ENCODE results near the gene USP47. TPM values are rescaled to one million over a fixed set of nuclear protein-coding genes. Genes with fewer than 3 reads are reported as not detected.
A peak's percentile ranks its signal among the peaks of the same experiment; 100 is the strongest.

Gene USP47
- total RNA-seq, 4 donors from 2014 or later: 61.0 to 83.3 (median 72.8) TPM

DNA sequence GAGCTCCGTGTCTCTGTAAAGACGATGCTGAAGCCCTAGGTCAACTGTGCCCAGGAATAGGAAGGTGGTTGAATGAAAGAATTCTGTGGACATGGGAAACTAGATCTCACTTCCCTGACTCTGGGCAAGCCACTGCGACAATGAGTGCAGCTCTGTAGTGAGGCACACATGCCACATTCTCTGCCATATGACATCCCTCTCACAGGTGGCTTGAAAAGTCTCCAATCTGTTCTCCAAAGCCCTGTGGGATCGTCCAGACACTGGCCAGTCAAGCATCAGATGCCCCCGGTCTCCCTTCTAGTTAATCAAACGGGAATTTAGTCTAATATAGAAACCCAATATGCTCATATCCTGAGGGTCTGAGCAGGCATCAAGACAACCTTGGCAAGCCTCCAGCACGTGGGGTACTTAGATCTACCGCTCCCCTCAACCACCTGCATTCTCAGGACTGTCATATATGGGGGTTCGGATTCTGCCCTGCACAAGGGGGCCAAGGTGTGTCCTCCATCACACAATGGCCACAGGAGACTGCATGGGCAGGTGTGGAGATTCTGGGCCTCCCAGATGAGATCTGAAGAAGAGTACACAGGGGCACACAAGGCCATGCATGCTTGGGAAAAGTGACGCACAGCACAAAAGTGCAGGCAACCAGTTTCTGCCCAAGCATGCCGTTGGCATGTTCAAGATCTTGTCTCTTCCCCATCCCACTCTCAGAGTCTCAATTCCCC is 154.7 kb downstream of the USP47 start:
- no peak for DNase-seq (ENCODE audit: low spot score)
- TF ChIP-seq, protein P1, sequence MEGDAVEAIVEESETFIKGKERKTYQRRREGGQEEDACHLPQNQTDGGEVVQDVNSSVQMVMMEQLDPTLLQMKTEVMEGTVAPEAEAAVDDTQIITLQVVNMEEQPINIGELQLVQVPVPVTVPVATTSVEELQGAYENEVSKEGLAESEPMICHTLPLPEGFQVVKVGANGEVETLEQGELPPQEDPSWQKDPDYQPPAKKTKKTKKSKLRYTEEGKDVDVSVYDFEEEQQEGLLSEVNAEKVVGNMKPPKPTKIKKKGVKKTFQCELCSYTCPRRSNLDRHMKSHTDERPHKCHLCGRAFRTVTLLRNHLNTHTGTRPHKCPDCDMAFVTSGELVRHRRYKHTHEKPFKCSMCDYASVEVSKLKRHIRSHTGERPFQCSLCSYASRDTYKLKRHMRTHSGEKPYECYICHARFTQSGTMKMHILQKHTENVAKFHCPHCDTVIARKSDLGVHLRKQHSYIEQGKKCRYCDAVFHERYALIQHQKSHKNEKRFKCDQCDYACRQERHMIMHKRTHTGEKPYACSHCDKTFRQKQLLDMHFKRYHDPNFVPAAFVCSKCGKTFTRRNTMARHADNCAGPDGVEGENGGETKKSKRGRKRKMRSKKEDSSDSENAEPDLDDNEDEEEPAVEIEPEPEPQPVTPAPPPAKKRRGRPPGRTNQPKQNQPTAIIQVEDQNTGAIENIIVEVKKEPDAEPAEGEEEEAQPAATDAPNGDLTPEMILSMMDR (IDR thresholded peaks at IDR 0.05): no peak
- no peak for ATAC-seq (ENCODE audit: low FRiP score)

DNA sequence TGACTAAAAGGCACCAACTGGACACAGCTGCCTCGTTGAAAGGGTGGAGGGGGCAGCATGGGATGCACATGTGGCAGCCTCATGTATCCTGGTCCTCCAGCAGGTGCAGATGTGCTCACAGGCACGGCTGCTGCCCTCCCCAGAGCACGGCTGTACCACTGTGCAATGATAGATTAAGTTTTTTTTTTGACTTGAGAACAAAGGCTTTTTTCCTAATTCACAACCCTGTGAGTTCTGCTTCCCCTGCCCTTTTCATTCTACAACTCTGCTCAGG is 155.2 kb downstream of the USP47 start:
- ATAC-seq (ENCODE audit: low FRiP score) (no peak), DNase-seq (ENCODE audit: low spot score) (no peak)
- TF ChIP-seq, protein P1 (IDR thresholded peaks at IDR 0.05): no peak

DNA sequence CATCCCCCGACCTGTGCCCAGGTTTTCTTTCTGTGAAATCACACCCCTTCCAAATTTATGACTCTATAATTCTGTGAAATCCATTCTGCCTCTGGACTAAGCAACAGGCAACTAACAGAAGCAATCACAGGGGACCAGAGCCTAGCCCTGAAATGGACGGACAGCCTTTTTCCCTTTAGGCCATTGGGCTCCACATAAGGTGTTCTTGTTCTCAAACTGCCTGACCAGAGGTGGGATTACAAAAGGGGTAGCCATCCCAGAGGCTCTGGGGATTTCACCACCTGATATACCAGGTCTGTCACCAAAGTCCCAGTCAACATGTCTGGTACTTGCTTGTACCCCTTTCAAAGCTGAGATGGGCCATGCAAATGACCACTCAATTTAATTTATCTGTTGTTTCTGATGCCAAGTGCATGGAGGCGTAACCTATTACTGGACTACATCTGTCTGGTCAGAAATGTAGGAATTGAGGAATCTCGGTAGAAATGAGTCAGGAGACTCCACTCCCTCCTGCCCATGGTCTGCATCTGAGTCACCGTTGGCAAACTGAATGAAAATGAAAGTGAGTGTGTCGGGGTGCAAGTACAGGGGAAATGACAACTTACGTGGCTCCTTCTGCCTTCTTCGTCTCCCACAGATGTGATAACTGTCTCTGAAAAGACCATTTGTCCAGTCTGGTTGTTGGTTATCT is 156.5 kb downstream of the USP47 start:
- no peak for DNase-seq (ENCODE audit: low spot score)
- ATAC-seq (ENCODE audit: low FRiP score): peak; percentile 96
- TF ChIP-seq, protein P1 (IDR thresholded peaks at IDR 0.05): no peak

GRCh38 chr11:12001186-12001585 is 159.4 kb downstream of the USP47 start:
- no peak for ATAC-seq (ENCODE audit: low FRiP score)

GRCh38 chr11:12003336-12003735 is 161.6 kb downstream of the USP47 start:
- TF ChIP-seq, protein P1 (IDR thresholded peaks at IDR 0.05): no peak
- ATAC-seq (ENCODE audit: low FRiP score) (no peak), DNase-seq (ENCODE audit: low spot score) (no peak)

More at GRCh38 chr11:12001186-12001585, 159.4 kb downstream of the USP47 start:
- TF ChIP-seq, protein P1 (IDR thresholded peaks at IDR 0.05): no peak
- no peak for DNase-seq (ENCODE audit: low spot score)

DNA sequence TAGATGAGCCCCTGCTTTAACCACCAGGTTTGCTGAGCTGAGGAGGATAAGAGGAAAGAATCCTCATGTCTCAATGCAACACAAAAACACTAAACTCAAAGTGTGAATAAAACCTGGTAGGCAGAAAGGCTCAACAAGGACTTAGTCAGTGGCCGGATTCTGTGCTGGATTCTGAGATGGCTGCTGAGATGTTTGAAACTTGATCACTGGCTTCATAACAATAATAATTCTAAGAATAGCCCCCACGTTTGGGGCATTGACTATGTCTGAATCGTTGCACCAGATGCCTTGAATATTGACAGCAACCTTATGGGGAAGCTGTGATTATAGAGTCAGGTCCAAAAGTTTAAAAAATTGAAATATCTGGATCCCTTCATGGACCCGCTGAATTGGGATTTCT is 162.0 kb downstream of the USP47 start:
- ATAC-seq (ENCODE audit: low FRiP score) (no peak), DNase-seq (ENCODE audit: low spot score) (no peak)
- TF ChIP-seq, protein P1 (IDR thresholded peaks at IDR 0.05): no peak

DNA sequence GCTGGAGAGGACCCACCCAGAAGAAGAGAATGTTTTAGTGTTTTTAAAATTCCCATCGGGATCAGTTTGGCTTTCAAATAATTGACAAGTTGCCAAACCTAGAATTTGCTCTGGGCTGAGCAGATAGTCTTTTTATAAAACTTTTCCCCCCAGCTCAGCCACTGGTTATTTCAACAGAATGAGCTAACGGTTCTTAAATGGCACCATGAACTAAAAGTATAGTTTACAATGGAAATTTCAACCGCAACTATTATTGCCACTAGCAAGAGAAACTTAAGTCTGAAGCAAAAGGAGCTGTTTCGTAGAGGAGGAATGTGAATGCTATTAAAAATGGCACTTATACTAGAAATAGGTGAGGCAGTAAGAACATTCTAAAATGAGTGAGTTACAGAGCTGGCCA is 163.3 kb downstream of the USP47 start:
- TF ChIP-seq, protein P1 (IDR thresholded peaks at IDR 0.05): no peak
- no peak for ATAC-seq (ENCODE audit: low FRiP score)
- DNase-seq (ENCODE audit: low spot score): no peak

Measured in omental fat pad (tissue), 4 donors.